OCI-LY3 (cell line): ENCODE data around the gene PPP6R2.
A peak's percentile ranks its signal among the peaks of the same experiment; 100 is the strongest.

Experiments used
- H2AFZ ChIP-seq: fragments of 200-600, 300-600 bp; shearing (Covaris generic); 2 replicates; pipeline ENCODE4 v1.6.0; 2014; ENCODE audit warnings: antibody characterized with exemption, low read depth, low read length
- H3K27ac ChIP-seq: fragments of 200-600, 300-600 bp; sonication (generic); 2 replicates; pipeline ENCODE4 v1.5.1; 2014; ENCODE audit warnings: mild to moderate bottlenecking, low read length, moderate library complexity, mixed read lengths
- H3K27me3 ChIP-seq: fragments of 200-600, 300-600 bp; sonication (generic); 2 replicates; pipeline ENCODE4 v1.6.1; 2014; ENCODE audit warnings: low read depth, low read length, mixed read lengths
- H3K36me3 ChIP-seq: fragments of 200-600, 300-600 bp; sonication (generic); replicated peaks from 2 replicates; pipeline ENCODE3; 2014; ENCODE audit warnings: low read depth, low read length, mixed read lengths
- H3K4me1 ChIP-seq: fragments of 300-600, 200-600 bp; sonication (generic); 2 replicates; pipeline ENCODE4 v1.6.1; 2014; ENCODE audit warnings: low read length, mixed read lengths
- H3K4me2 ChIP-seq: fragments of 200-600, 300-600 bp; sonication (generic); 2 replicates; pipeline ENCODE4 v1.6.1; 2014; ENCODE audit warnings: low read length, mixed read lengths
- H3K4me3 ChIP-seq: fragments of 300-600, 200-600 bp; sonication (generic); 2 replicates; pipeline ENCODE4 v1.5.1; 2014; ENCODE audit warnings: antibody characterized with exemption, mild to moderate bottlenecking, low read length, moderate library complexity
- H3K79me2 ChIP-seq: fragments of 300-600, 200-600 bp; shearing (Covaris generic); 2 replicates; pipeline ENCODE4 v1.6.1; 2014; ENCODE audit warnings: mild to moderate bottlenecking, low read length, mixed read lengths
- H3K9ac ChIP-seq: fragments of 300-600, 200-600 bp; shearing (Covaris generic); 2 replicates; pipeline ENCODE4 v1.6.0; 2014; ENCODE audit warnings: mild to moderate bottlenecking, low read length, moderate library complexity
- H3K9me3 ChIP-seq: fragments of 200-600, 300-600 bp; shearing (Covaris generic); 2 replicates; pipeline ENCODE4 v1.6.1; 2014; ENCODE audit warnings: low read length, mixed read lengths; ENCODE audit not compliant: insufficient read depth
- H4K20me1 ChIP-seq: fragments of 200-600, 300-600 bp; sonication (generic); 2 replicates; pipeline ENCODE4 v1.6.1; 2016; ENCODE audit warnings: low read length, mixed read lengths; ENCODE audit not compliant: insufficient read depth
- CTCF ChIP-seq: fragments of 200-600, 300-600 bp; sonication (generic); IDR thresholded peaks from 2 replicates; pipeline ENCODE4 v1.5.1; 2014; ENCODE audit warnings: antibody characterized with exemption, low read length, low read depth
- EZH2phosphoT487 ChIP-seq: fragments of 200-600 bp; shearing (Covaris generic); IDR thresholded peaks from 2 replicates; pipeline ENCODE4 v1.6.1; 2018; ENCODE audit warnings: antibody characterized with exemption, mixed run types, low read depth

PPP6R2 gene

GRCh38 chr22:50312371-50312770 is 30.8 kb upstream of the PPP6R2 start:
- no peaks in the 10 kb centered on the region for H3K79me2 ChIP-seq
- H3K9ac ChIP-seq = no peak overlapping the region
- no peaks in the 10 kb centered on the region for H3K9me3 ChIP-seq
- H3K36me3 ChIP-seq = no peaks in the 10 kb centered on the region
- peaks cover 21% of the 10 kb centered on the region for H3K4me1 ChIP-seq
- H3K4me2 ChIP-seq = no peak overlapping the region
- no peak for TF ChIP-seq CTCF
- TF ChIP-seq EZH2phosphoT487 = no peak
- no peak overlapping the region for H3K4me3 ChIP-seq
- H3K27me3 ChIP-seq = no peaks in the 10 kb centered on the region
- no peak overlapping the region for H2AFZ ChIP-seq
- H3K27ac ChIP-seq = no peak overlapping the region
- H4K20me1 ChIP-seq = no peaks in the 10 kb centered on the region

DNA sequence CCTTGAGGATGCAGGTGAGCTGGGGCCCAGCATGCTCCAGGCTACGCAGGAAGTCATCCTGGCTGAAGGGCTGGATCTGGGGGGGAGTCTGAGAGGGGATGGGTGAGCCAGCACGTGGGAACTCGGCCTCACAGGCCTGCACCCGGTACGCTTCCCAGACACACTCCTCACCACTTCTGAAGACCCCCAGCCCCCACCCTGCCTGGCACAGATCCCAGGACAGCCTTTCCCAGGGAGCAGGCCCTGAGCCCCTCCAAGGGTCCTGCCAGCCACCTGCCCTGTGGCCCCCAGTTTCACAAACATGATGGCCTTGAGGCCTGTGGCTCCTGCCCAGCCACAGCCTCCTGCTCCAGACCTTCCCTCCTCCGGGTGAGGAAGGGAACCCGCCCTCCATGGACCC is 30.1 kb upstream of the PPP6R2 start:
- H3K27me3 ChIP-seq = no peaks in the 10 kb centered on the region
- H3K36me3 ChIP-seq = no peaks in the 10 kb centered on the region
- no peaks in the 10 kb centered on the region for H3K79me2 ChIP-seq
- no peak overlapping the region for H2AFZ ChIP-seq
- H4K20me1 ChIP-seq = no peaks in the 10 kb centered on the region
- TF ChIP-seq EZH2phosphoT487 (no peak), CTCF (no peak)
- H3K4me1 ChIP-seq = peaks cover 21% of the 10 kb centered on the region
- H3K4me2 ChIP-seq = no peak overlapping the region
- no peak overlapping the region for H3K27ac ChIP-seq
- H3K9me3 ChIP-seq = no peaks in the 10 kb centered on the region
- H3K4me3 ChIP-seq = no peak overlapping the region
- H3K9ac ChIP-seq = no peak overlapping the region

- Histone ChIP-seq H3K4me2 (peak overlapping the region; percentile 88), H3K4me3 (peak overlapping the region; percentile 79), H2AFZ (no peak overlapping the region), H3K4me1 (peaks cover 26% of the 10 kb centered on the region), H4K20me1 (no peaks in the 10 kb centered on the region), H3K27ac (no peak overlapping the region), H3K9ac (peak overlapping the region; percentile 63), H3K79me2 (no peaks in the 10 kb centered on the region), H3K36me3 (no peaks in the 10 kb centered on the region), H3K27me3 (0 out of 2 replicates have a peak, but pooled peaks cover under 1% of the 10 kb centered on the region), H3K9me3 (no peaks in the 10 kb centered on the region)
- TF ChIP-seq CTCF (no peak), EZH2phosphoT487 (no peak)
Measured at GRCh38 chr22:50313600-50313999, 29.5 kb upstream of the PPP6R2 start.

GRCh38 chr22:50314081-50314454 is 29.1 kb upstream of the PPP6R2 start:
- 0 out of 2 replicates have a peak, but pooled peaks cover 6% of the 10 kb centered on the region for H3K27me3 ChIP-seq
- TF ChIP-seq CTCF (no peak), EZH2phosphoT487 (no peak)
- H3K4me2 ChIP-seq = peak overlapping the region; percentile 88
- no peaks in the 10 kb centered on the region for H4K20me1 ChIP-seq
- H3K4me1 ChIP-seq = peaks cover 31% of the 10 kb centered on the region
- no peaks in the 10 kb centered on the region for H3K9me3 ChIP-seq
- H3K79me2 ChIP-seq = no peaks in the 10 kb centered on the region
- H3K27ac ChIP-seq = no peak overlapping the region
- H2AFZ ChIP-seq = peak overlapping the region; percentile 72; the same call in 1 of the 2 replicates
- no peaks in the 10 kb centered on the region for H3K36me3 ChIP-seq
- peak overlapping the region; percentile 79 for H3K4me3 ChIP-seq
- peak overlapping the region; percentile 63 for H3K9ac ChIP-seq
